GM18519 (cell line): ENCODE results near the gene MOV10L1.
"Not testable (repeated sequence)": the region's sequence is repeated elsewhere in the genome, so short reads cannot be mapped to it uniquely, and the experiment has no call there.

Experiments
- ATAC-seq: cut with Tn5 transposase; IDR thresholded peaks from one replicate; pipeline ENCODE4 v1.9.1; 2021; ENCODE audit warnings: mild to moderate bottlenecking, moderate library complexity; ENCODE audit not compliant: unreplicated experiment, low FRiP score

MOV10L1 gene

DNA sequence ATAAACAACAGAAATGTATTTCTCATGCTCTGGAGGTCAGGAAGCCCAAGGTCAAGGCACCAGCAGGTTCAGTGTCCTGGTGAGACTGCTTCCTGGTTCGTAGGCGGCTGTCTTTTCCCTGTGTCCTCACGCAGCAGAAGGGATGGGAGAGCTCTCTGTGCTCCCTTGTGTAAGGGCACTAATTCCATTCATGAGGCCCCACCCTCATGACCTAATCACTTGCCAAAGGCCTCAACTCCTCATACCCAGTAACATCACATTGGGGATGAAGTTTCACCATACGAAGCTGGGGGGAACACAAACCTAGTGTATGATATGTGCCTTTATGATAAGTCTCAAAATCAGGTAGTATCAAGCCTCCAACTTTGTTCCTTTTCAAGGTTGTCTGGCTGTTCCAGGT is 42.1 kb downstream of the MOV10L1 start:
- ATAC-seq = no peak

DNA sequence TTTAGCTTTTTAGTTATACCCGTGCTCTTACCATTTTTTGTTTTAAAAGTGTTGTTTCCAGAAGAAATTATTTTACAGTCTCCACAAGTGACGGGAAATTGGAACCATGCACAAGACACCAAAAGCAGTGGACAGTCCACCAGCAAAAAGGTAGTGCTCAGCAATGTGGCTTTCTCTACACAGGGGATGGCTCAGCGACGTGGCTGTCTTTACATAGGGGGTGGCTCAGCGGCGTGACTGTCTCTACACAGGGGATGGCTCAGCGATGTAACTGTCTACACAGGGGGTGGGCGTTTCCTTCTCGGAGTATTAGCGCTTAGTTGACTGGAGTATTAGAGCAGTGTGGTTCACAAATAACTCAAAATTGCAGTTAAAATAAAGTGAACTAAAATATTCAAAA is 44.7 kb downstream of the MOV10L1 start:
- ATAC-seq = no peak

DNA sequence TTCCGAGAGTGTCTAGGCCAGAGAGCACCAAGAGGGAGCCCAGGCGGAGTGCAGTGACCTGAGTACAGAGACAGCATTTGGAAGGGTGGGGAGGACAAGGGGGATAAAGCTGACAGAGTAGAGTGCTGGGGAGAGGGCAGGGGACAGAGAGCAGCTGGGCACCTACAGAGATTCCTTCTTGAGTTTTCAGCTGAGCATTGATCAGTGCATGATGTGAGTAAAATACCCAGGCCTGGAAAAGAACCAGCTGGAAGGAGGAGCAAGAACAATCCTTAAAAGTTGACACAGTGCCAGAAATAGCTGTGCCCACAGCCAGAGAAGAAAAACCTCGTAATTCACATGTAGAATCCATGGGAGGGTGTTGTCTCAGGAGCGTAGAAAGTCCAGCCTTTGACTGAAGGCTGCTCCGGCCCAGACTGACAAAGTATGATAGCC is 46.8 kb downstream of the MOV10L1 start:
- no peak for ATAC-seq

DNA sequence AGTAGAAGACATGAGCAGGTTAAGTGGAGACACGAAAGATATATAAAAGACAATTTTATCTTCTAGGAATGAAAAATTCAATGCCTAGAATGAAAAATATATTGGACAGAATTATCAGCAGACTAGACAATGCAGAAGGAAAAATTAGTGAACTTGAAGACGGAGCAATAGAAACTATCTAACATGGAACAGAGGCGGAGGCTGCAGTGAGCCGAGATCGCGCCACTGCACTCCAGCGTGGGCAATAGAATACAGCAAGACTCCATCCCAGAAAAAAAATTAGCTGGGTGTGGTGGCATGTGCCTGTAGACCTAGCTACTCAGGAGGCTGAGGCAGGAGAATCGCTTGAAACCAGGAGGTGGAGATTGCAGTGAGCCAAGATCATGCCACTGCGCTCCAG is 47.5 kb downstream of the MOV10L1 start:
- ATAC-seq = not testable (repeated sequence)

DNA sequence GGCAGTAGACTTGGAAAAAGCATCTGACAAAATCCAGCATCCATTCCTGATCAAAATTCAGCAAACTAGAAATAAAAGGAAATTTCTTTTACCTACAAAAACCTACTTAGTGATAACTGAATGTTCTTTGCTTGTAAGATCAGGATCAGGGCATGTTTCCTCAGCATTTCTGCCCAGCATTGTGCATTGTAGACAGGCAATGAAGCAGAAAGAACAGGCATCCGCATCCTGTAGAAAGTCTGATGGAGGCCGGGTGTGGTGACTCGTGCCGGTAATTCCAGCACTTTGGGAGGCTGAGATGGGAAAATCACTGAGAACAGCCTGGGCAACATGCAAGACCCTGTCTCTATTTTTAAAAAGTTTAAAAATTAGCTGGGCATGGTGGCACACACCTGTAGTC is 48.2 kb downstream of the MOV10L1 start:
- ATAC-seq = no peak

DNA sequence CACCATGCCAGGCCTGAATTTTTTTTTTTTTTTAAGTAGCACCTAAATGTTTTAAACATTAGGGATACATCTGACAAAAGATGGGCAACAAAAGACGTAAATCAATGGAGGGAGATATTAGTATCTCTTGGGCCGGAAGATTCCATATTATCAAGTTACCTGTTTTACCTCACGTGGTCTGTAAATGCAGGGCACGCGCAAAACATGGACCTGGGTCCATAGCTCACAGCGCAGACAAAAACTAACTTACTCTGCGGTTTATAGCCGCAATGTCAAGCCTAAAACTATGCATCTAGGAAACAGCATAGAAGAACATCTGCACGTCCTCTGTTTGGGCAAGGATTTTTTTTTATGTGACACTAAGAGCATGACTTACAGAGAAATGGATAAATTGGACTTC is 49.2 kb downstream of the MOV10L1 start:
- ATAC-seq = no peak

DNA sequence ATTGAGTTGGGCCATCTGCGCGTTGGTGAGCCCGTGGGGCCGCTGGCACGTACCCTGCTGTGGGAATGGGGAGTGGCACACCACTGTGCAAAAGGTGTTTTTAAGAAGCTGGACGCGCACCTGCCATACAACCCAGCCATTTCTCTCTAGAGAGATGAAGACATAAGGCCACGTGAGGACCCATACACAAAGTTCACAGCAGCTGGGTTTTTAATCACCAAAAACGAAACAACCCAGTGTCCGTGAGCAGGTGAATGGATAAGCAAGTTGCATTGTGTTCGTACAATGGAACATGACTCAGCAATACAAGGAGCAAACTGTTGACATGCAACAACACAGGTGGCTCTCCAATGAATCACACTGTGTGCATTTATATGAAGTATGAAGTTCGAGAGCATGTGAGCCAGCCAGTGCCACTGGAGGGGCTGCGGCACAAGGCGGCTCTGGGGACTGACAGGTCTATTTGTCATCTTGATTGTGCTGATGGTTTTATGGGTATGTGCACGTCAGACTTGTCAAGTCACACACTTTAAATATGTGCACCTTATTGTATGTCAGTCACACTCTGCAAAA is 50.1 kb downstream of the MOV10L1 start:
- ATAC-seq = no peak

DNA sequence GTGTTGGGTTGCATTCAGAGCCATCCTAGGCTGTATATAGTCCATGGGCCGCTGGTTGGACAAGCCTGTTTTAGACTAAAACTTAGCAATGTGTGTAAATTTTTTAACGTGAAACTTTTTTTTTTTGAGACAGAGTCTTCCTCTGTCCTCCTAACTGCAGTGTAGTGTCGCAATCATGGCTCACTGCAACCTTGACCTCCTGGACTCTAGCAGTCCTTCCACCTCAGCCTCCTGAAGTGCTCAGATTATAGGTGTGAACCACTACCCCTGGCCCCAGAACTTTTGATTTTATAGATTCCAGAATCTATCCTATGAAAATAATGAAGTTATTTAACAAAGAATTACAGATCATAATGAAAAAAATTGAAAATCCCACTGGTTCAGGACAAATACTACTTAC is 50.8 kb downstream of the MOV10L1 start:
- no peak for ATAC-seq

DNA sequence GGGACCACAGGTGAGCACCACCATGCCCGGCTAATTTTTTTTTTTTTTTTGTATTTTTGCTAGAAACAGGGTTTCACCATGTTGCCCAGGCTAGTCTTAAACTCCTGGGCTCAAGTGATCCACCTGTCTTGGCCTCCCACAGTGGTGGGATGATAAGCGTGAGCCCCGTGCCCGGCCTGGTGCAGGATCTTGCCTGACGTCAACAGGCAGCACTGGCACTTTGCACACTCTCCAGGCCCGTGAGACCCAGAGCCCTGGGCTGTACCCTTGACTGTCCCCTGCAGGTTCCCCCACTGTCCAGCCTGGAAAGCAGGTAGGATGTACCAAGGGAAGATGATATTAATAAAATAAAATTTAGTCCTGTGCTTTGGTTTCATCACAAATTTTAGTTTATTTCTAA is 51.7 kb downstream of the MOV10L1 start:
- no peak for ATAC-seq

DNA sequence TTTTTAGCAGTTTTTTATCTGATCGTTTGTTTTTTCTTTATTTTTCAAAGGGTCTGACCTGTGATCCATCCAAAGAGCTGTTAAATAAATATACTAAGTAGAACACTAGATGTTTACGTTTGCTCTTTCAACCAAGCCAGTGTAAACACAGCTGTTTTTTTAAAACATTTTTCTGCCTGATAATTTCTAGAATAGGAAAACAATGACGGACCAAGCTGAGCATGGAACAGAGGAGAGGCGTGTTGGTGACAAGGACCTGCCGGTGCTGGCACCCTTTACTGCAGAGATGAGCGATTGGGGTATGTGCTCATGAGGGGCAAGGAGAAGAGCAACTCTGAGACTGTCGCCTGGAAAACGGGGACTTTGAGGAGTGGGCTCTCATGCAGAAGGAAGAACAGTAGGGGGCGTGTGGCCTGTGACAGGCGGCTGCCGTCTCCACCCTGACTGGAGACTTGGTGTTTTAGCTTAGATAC is 52.1 kb downstream of the MOV10L1 start:
- ATAC-seq = no peak

DNA sequence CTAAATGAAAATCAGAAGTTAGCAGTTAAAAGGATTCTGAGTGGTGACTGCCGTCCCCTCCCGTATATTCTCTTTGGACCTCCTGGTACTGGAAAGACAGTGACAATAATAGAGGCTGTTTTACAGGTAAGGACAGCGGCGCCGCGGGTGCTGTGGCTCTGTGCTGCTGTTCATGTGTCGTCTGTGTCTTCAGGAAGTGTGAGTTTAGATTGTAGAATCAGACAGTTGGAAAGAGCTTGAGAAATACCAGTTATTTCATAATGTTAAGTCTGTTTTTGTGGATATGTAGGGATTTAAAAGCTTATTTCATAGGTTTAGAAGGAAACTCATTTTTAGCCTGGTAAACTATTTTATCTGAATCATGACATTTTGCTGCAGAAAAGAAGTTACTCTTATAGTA is 53.3 kb downstream of the MOV10L1 start:
- ATAC-seq = no peak

DNA sequence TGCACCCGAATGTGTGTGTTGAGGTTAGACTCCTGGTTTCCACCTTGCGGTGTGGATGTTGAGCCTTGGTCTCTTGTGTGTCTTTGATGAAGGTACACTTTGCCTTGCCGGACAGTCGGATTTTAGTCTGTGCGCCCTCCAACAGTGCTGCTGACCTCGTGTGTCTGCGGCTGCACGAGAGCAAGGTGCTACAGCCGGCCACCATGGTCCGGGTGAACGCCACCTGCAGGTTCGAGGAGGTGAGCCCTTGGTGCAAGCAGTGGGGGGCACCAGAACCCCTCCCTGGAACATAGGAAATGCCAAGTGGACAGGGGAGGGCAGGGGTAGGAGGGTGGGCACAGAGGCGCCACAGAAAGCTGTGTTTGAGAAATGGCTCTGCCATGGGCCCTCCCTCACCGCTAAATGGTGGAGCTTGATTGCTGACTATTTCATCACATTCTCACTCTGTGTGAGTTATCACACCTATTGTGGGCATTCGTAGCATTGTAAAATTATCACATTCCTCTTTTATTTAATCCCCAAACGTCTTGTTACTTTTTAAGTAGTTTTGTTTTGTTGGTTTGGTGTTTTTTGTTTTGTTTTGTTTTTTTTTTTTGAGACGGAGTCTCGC is 54.3 kb downstream of the MOV10L1 start:
- ATAC-seq = no peak

DNA sequence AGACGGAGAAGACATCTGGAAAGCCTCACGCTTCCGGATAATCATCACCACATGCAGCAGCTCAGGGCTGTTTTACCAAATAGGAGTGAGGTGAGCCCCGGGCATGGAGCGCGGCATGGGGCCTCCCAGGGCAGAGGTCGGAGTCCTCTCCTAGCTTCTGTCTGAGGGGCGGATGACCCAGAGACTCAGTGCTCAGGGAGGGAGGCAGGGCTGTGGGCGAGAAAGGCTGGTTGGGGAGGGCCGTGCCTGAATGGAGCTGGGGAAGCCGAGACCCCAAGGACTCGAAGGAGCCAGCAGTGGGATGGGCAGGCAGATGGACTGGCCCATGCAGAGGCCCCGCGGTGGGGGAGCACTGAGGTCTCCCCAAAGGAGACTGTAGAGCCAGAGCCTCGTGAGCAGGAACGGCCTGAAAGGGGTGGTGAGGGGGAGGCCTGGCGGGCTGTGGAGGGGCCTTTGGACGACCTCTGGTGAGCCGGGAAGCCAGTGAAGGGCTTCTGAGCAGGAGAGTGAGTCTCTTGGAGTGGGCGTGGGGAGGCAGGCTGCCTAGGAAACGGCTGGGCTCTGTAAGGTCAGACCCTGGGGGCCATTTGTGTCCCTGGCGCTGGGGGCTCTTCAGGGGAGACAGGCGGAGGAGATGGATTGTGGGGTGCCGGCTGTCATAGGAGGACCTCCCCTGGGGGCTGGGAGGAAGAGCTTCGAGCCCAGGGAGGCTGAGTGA is 56.1 kb downstream of the MOV10L1 start:
- no peak for ATAC-seq

DNA sequence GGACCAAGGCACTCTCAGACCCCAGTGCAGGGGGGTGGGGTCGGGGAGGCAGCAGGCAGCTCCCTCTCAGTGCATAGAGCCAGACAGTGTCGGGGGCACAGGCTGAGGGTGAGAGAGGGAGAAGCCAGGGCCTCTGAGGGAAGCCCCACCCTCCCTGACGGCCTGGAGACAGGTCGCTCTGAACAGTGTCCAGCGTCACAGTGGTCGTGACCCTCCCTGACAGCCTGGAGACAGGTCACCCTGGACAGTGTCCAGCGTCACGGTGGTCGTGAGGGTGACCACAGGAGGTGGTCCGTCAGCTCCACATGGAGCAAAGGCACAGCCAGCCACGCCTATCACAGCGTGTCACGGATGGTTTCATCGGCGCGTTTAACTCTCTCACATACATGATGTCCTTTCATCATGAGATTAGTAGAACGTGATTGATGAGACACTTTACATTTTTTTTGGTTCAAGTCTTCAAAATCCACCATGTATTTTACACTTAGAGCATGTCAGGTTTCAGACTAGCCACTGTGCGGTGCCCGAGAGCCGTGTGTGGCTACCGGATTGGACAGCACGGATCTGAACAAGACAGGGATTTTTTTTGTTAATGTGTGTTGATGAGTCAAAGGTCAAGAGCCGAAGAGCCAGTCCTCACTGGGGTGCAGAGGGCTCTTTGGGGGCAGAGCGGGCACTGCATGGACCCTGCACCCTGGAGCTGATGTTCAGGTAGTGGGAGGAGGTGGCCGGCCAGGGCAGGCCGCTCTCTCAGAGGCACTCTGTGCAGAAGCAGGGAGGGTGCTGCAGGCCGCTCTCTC is 56.8 kb downstream of the MOV10L1 start:
- ATAC-seq = no peak

DNA sequence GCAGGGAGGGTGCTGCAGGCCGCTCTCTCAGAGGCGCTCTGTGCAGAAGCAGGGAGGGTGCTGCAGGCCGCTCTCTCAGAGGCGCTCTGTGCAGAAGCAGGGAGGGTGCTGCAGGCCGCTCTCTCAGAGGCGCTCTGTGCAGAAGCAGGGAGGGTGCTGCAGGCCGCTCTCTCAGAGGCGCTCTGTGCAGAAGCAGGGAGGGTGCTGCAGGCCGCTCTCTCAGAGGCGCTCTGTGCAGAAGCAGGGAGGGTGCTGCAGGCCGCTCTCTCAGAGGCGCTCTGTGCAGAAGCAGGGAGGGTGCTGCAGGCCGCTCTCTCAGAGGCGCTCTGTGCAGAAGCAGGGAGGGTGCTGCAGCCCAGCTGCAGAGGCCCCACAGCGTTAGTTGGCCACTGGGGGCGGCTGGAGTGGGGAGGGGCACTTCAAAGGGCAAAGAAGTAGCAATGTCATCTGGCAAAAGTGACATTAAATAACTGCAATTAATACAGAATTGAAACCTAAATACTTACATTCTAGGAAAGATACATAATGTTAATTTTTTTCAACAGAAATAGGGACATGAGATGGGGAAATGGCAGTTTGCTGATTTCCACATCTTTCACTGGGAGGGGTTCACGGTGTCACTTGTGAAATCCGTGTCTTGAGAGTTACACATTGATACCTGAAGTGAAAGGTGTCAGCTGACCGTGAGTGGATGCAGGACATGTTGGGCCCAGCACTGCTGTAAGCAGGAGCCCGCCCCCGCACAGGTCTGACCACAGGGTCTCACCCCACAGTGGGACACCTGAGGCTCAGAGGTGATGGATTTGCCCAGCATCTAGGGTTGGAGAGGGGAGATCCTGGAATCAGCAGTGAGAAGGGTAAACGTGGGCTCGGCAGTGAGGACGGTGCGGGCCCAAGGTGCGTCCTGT is 57.7 kb downstream of the MOV10L1 start:
- not testable (repeated sequence) for ATAC-seq

DNA sequence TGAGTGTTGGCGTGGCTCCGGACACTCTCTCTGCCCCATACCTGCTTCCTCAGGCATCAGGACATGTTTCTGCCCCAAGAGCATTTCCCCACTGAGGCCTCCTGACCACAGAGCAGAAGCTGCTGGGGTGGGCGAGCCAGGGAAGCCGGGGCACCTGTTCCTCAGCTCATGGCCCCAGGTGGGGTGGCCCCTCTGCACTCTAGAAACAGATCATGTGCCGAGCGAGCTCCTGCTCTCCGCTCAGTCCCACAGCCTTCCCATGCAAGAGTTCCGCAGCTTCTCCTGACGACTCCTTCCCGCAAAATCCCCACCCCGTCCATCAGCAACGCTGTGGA is 58.3 kb downstream of the MOV10L1 start:
- ATAC-seq = no peak

DNA sequence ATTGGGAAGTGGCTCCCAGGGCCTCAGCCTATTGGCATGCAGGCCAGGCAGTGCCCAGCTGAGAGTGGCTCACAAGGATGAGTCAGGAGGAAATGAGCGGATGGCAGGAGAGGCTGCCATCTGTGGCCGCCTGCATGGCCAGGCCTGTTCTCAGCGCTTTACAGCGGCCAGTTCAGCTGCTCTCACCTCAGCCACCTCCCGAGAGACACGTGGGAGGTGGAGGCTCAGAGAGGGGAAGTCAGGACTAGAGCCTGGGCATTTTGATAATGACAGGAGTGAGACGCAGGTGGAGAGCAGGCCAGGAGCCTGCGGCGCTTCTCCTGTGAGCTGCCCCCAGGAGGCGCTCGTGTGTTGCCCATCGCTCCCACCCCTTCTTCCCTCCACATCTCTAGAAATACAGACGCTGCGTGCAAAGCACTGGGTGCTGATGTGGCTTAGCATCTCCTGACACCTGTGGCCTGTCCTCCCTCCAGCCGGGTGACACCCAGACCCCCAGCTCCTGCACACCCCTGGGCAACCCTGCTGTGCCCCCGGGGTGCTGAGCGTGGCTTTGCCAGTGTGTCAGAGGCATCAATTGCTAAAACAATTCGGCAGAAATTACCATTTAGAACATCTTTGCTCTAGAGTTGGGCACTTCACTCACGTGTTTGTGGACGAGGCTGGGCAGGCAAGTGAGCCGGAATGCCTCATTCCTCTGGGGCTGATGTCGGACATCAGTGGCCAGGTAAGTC is 59.4 kb downstream of the MOV10L1 start:
- no peak for ATAC-seq

DNA sequence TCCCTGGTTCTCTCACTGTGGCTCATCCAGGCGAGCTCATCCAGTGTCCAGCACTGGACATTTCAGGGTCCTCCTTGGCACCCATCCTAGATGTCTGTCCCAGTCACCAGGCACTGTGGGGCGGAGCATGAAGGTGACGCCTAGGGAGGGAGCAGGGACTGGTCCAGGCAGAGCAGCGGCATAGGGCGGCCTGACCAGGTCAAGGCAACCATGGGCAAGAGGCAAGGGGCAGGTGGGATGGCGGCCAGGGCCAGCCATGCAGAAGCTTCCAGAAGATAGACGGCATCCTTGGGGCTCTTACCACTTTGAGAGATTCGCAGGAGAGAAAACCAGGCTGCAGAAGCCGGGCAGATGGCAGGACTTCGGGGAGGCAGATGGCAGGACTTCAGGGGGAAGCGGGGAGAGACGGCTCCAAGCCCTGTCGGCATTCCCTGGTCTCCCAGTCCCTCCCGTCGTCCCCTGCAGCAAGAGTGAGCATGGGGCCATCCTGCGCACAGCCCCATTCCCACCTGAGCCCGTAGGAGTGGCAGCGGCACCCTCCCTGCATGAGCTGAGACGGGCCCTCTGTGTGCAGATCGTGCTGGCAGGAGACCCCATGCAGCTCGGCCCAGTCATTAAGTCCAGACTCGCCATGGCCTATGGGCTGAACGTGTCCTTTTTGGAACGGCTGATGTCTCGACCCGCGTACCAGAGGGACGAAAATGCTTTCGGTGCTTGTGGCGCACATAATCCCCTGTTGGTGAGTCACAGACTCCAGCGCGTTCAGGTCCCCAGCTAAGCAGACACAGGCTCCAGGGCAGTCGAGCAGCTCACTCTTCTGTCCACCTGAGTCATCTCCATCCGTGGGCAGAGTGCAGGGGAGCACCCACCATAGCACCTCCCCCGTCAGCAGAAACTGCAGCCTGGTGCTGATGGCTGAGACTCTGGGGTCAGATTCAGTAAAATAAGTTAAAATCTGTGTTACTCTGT is 60.6 kb downstream of the MOV10L1 start:
- ATAC-seq = no peak
